Measurements from ENCODE around the gene SNX19.

DNA sequence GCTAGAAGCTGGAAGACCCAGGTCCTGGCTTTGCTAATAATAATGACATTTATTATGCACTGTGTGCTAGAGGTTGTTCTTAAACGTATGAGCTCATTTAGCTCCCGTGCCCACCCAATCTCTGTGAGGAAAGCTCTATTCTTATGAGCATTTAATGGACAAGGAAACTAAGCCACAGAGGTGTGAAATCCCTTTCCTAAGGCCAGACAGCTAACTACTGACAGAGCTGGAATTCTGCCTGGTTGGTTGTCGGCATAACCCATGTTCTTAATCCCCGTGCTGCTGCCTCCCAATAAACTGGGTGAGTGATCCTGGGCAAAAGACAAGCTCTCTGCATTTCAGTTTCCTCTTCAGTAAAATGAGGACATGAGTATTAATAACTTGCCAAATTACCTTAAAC lies 49.4 kb downstream of the SNX19 start:
- no peak for TF ChIP-seq ZFP3 (CRISPR knock-in tag; IDR thresholded peaks at IDR 0.05)
- TF ChIP-seq POU6F1 (CRISPR knock-in tag; IDR thresholded peaks at IDR 0.05; ENCODE audit: borderline replicate concordance, low read depth), result no peak
- TF ChIP-seq ZFP30 (CRISPR knock-in tag; IDR thresholded peaks at IDR 0.05), result no peak
- TF ChIP-seq TCF4 (CRISPR knock-in tag; IDR thresholded peaks at IDR 0.05; ENCODE audit: borderline replicate concordance), result no peak
- no peak for TF ChIP-seq ARNTL (CRISPR knock-in tag; IDR thresholded peaks at IDR 0.05; ENCODE audit: borderline replicate concordance, low read depth)
- no peak for TF ChIP-seq OSR1 (CRISPR knock-in tag; IDR thresholded peaks at IDR 0.05)
- no peak for TF ChIP-seq PATZ1 (CRISPR knock-in tag; IDR thresholded peaks at IDR 0.05; ENCODE audit: borderline replicate concordance)
- TF ChIP-seq ZNF8 (CRISPR knock-in tag; IDR thresholded peaks at IDR 0.05), result no peak

All from SK-N-SH treated with all-trans-retinoic acid at 6 μM for 48 hours (cell line).